Activated naive CD4-positive, alpha-beta T cell treated with anti-CD3 and anti-CD28 coated beads for 36 hours (primary cell): ENCODE measurements around the gene SSPN. TPM values are rescaled to one million over a fixed set of nuclear protein-coding genes. Genes with fewer than 3 reads are reported as not detected.

Source experiments
- total RNA-seq, 2 experiments: library from RNA; stranded (reverse); gene quantifications; one replicate each; pipeline ENCODE4 v1.2.3, GENCODE V29; 2021

Gene SSPN
- total RNA-seq, 2 experiments from 2014 or later: not detected

Other genes with a start within 250 kb of the SSPN start
- gene RASSF8, start 236.9 kb upstream of the SSPN start, total RNA-seq: under 1 TPM; 0.32 to 0.81 TPM
- gene BHLHE41, start 70.5 kb upstream of the SSPN start, total RNA-seq: not detected